K562 (cell line): ENCODE measurements around the gene PLXNB3. TPM values are rescaled to one million over a fixed set of nuclear protein-coding genes. Genes with fewer than 3 reads are reported as not detected.
A peak's percentile ranks its signal among the peaks of the same experiment; 100 is the strongest.

Source experiments
- ATF6 ChIP-seq: sonication (generic); formaldehyde crosslinking; IDR thresholded peaks from 2 replicates; pipeline ENCODE4 v1.4.0; 2020; ENCODE audit warnings: mild to moderate bottlenecking, missing genetic modification reagents
- ATF7 ChIP-seq: fragments of 450-650 bp; IDR thresholded peaks from 2 replicates; pipeline ENCODE4 v1.7.1; 2014; ENCODE audit warnings: mild to moderate bottlenecking, moderate library complexity
- CCNT2 ChIP-seq: IDR thresholded peaks from 2 replicates; pipeline ENCODE4 v1.6.1; 2011; ENCODE audit warnings: borderline replicate concordance, low read depth, mild to moderate bottlenecking, moderate library complexity, mixed read lengths, low read length; ENCODE audit not compliant: insufficient read length; ENCODE audit errors: extremely low read depth
- DIDO1 ChIP-seq: fragments of 450-650 bp; IDR thresholded peaks from 2 replicates; pipeline ENCODE4 v1.6.1; 2016; ENCODE audit warnings: low read depth, missing biosample characterization, missing genetic modification characterization
- FOXJ3 ChIP-seq: sonication (generic); formaldehyde crosslinking; IDR thresholded peaks from 2 replicates; pipeline ENCODE4 v1.4.0; 2020; ENCODE audit warnings: mild to moderate bottlenecking, missing genetic modification reagents
- L3MBTL2 ChIP-seq: fragments of 450-650 bp; IDR thresholded peaks from 2 replicates; pipeline ENCODE4 v1.6.1; 2016; ENCODE audit warnings: mild to moderate bottlenecking, moderate library complexity
- LEF1 ChIP-seq: fragments of 450-650 bp; IDR thresholded peaks from 2 replicates; pipeline ENCODE4 v1.6.1; 2016; ENCODE audit warnings: mild to moderate bottlenecking
- MAX ChIP-seq: sonication (generic); formaldehyde crosslinking; IDR thresholded peaks from 2 replicates; pipeline ENCODE4 v1.9.0; 2022; ENCODE audit warnings: mild to moderate bottlenecking, missing genetic modification reagents
- MEIS2 ChIP-seq: fragments of 450-650 bp; IDR thresholded peaks from 2 replicates; pipeline ENCODE4 v1.6.1; 2014; ENCODE audit warnings: mild to moderate bottlenecking; ENCODE audit not compliant: partially characterized antibody
- MYNN ChIP-seq, 2 experiments: sonication (generic); formaldehyde crosslinking in 1 of 2; IDR thresholded peaks; 2 replicates each; pipeline versions ENCODE4 v1.5.0 to v1.6.1; 2016 to 2020; ENCODE audit warnings: antibody characterized with exemption in 1 of 2, missing genetic modification reagents in 1 of 2
- NBN ChIP-seq: fragments of 450-650 bp; IDR thresholded peaks from 2 replicates; pipeline ENCODE4 v1.6.1; 2016; ENCODE audit warnings: low read depth, mild to moderate bottlenecking
- RFX1 ChIP-seq: fragments of 450-650 bp; IDR thresholded peaks from 2 replicates; pipeline ENCODE4 v1.6.1; 2016; ENCODE audit warnings: mild to moderate bottlenecking, moderate library complexity
- SRF ChIP-seq, 2 experiments: fragments of 250-450, 450-650 bp in 1 of 2; sonication (Bioruptor Pico) in 1 of 2; sonication (generic) in 1 of 2; formaldehyde crosslinking; IDR thresholded peaks; 2 replicates each; pipeline versions ENCODE4 v1.5.0 to v1.5.1; 2020 to 2022; ENCODE audit warnings: mild to moderate bottlenecking in 1 of 2, missing genetic modification reagents in 1 of 2
- TRIM28 ChIP-seq: fragments of 450-650 bp; IDR thresholded peaks from 2 replicates; pipeline ENCODE4 v1.6.1; 2017
- ZBTB7A ChIP-seq: IDR thresholded peaks from 2 replicates; pipeline ENCODE4 v1.6.1; 2011; ENCODE audit warnings: low read depth, mild to moderate bottlenecking, low read length, moderate library complexity, borderline replicate concordance; ENCODE audit not compliant: control insufficient read depth
- ZFX ChIP-seq: sonication (generic); formaldehyde crosslinking; IDR thresholded peaks from 2 replicates; pipeline ENCODE4 v1.8.0; 2022; ENCODE audit warnings: mild to moderate bottlenecking, missing genetic modification reagents, moderate library complexity
- ZNF232 ChIP-seq: sonication (generic); formaldehyde crosslinking; IDR thresholded peaks from 2 replicates; pipeline ENCODE4 v1.8.0; 2022; ENCODE audit warnings: mild to moderate bottlenecking, missing genetic modification reagents
- polyA plus RNA-seq, 8 experiments: library from polyadenylated mRNA; depleted of rRNA in 4 of 8; stranded (reverse) in 5 of 8; unstranded in 3 of 8; fragments of >200 nt; fragmentation: Nextera tagmentation in 2 of 8; fragmentation: Illumina TruSeq in 1 of 8; extraction: Ambion mirVana in 2 of 8; extraction: Trizol in 1 of 8; gene quantifications; 2 replicates each; pipeline versions ENCODE4 v1.2.1 to v1.2.3, GENCODE V29; 2011 to 2014; ENCODE audit warnings: inconsistent platforms in 1 of 8, missing spikeins in 1 of 8
- total RNA-seq, 7 experiments: library from RNA; depleted of rRNA in 6 of 7; stranded (reverse); fragments of >200 nt in 6 of 7; fragmentation: Illumina TruSeq in 2 of 7; extraction: Trizol in 2 of 7; gene quantifications; 2 replicates each; pipeline versions ENCODE4 v1.2.1 to v1.2.3, GENCODE V29; 2011 to 2021; ENCODE audit warnings: low replicate concordance in 1 of 7
- TF ChIP-seq, protein P1 (sequence below): fragments of 250-450 bp; sonication (Bioruptor Pico); IDR thresholded peaks from 2 replicates; pipeline ENCODE4 v1.4.0; 2020
- TF ChIP-seq, protein P2 (sequence below): sonication (generic); formaldehyde crosslinking; IDR thresholded peaks from 2 replicates; pipeline ENCODE4 v1.8.1; 2022; ENCODE audit warnings: missing genetic modification reagents
- TF ChIP-seq, protein P3 (sequence below), 2 experiments: fragments of 450-650 bp; conservative IDR thresholded peaks; 2 replicates each; pipeline ENCODE4 v1.6.1; 2017; ENCODE audit warnings: mild to moderate bottlenecking in 2 of 2, moderate library complexity in 2 of 2

Gene PLXNB3
- total and polyA plus RNA-seq, 9 of the 15 experiments (the other 6 are each of a cell fraction or from before 2014, with no cell fraction given): 0.22 to 2.0 (median 1.4) TPM; not detected in 2

DNA sequence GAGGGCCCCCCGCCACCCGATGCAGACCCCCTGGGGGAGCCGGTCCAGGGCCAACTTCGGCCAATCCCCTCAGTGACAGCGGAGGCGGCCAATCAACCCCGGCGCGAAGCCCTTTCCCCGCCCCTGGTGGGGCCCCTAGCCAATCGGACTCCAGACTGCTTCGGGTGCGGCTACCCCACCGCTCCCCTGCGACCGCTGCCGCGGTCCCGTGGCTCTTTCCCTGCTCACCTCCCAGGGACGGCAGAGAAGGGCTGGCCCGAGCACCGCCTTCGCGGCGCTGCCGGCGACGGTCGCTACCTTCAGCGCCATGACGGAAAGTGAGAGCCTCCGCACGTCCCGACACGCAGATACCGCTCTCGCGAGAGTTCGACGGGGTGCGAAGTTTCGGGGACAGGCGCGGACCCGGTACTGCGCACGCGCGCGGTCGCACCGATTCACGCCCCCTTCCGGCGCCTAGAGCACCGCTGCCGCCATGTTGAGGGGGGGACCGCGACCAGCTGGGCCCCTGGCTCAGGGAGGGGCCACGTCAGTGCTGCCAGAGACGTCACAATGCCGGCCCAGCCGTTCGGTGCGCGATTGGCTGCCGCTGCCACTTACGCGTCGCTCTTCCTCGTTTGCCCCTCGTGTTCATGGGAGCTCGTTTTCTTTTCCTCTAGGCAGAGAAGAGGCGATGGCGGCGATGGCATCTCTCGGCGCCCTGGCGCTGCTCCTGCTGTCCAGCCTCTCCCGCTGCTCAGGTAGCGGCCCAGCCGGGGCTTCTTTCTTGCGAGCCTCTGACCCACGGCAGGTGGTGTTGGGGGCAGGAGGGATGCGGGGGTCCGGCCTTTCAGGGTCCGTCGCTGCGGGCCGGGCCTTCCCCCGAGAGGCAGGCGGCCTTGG is 30.2 kb downstream of the PLXNB3 start, which contains the start of the genes IDH3G and SSR4 (continued):
- TF ChIP-seq FOXJ3 (CRISPR knock-in tag): no peak
- TF ChIP-seq TRIM28: no peak
- peak; percentile 79 for TF ChIP-seq ZFX
- peak; percentile 87 for TF ChIP-seq ATF7
- peak; percentile 59; the same call in 1 of the 2 replicates for TF ChIP-seq ATF6 (CRISPR knock-in tag)
- peak in 1 of 2 experiments; percentile 63; a peak in 1 of 4 replicates for TF ChIP-seq SRF (CRISPR knock-in tag; IDR thresholded peaks at IDR 0.05)
- TF ChIP-seq, protein P1, sequence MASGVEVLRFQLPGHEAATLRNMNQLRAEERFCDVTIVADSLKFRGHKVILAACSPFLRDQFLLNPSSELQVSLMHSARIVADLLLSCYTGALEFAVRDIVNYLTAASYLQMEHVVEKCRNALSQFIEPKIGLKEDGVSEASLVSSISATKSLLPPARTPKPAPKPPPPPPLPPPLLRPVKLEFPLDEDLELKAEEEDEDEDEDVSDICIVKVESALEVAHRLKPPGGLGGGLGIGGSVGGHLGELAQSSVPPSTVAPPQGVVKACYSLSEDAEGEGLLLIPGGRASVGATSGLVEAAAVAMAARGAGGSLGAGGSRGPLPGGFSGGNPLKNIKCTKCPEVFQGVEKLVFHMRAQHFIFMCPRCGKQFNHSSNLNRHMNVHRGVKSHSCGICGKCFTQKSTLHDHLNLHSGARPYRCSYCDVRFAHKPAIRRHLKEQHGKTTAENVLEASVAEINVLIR (CRISPR knock-in tag): peak; percentile 75
- peak; percentile 84 for TF ChIP-seq MEIS2
- TF ChIP-seq ZNF232 (CRISPR knock-in tag): peak; percentile 69; the same call in 1 of the 2 replicates
- no peak for TF ChIP-seq RFX1
- no peak for TF ChIP-seq LEF1
- 0 out of 2 replicates have a peak, but pooled peaks have one; percentile 50 for TF ChIP-seq NBN
- peak; percentile 82 for TF ChIP-seq CCNT2
- peak; percentile 84 for TF ChIP-seq ZBTB7A
- peak; percentile 96 for TF ChIP-seq L3MBTL2
- TF ChIP-seq MYNN (IDR thresholded peaks at IDR 0.05): no peak; the same call in 1 of the 2 replicates
- no peak for TF ChIP-seq MYNN (CRISPR knock-in tag; IDR thresholded peaks at IDR 0.05)
- TF ChIP-seq, protein P2, sequence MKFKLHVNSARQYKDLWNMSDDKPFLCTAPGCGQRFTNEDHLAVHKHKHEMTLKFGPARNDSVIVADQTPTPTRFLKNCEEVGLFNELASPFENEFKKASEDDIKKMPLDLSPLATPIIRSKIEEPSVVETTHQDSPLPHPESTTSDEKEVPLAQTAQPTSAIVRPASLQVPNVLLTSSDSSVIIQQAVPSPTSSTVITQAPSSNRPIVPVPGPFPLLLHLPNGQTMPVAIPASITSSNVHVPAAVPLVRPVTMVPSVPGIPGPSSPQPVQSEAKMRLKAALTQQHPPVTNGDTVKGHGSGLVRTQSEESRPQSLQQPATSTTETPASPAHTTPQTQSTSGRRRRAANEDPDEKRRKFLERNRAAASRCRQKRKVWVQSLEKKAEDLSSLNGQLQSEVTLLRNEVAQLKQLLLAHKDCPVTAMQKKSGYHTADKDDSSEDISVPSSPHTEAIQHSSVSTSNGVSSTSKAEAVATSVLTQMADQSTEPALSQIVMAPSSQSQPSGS (CRISPR knock-in tag): no peak
- TF ChIP-seq MAX (CRISPR knock-in tag): peak; percentile 87
- 0 out of 2 replicates have a peak, but pooled peaks have one; percentile 9 for TF ChIP-seq DIDO1
- TF ChIP-seq, protein P3, sequence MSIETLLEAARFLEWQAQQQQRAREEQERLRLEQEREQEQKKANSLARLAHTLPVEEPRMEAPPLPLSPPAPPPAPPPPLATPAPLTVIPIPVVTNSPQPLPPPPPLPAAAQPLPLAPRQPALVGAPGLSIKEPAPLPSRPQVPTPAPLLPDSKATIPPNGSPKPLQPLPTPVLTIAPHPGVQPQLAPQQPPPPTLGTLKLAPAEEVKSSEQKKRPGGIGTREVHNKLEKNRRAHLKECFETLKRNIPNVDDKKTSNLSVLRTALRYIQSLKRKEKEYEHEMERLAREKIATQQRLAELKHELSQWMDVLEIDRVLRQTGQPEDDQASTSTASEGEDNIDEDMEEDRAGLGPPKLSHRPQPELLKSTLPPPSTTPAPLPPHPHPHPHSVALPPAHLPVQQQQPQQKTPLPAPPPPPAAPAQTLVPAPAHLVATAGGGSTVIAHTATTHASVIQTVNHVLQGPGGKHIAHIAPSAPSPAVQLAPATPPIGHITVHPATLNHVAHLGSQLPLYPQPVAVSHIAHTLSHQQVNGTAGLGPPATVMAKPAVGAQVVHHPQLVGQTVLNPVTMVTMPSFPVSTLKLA (conservative IDR thresholded peaks at IDR 0.05): peak; percentile 85 to 92
